Natural killer cell (primary cell): ENCODE data around the gene CST3. TPM values are rescaled to one million over a fixed set of nuclear protein-coding genes. Genes with fewer than 3 reads are reported as not detected.

ENCODE experiments used
- ATAC-seq, 3 donors: fragments of 150-1000 bp in 2 of 3; fragments of 200-7000 bp in 1 of 3; cut with Tn5 transposase; 1 replicate in 1 of 3; 2 replicates in 2 of 3; pipeline ENCODE4 v1.10.0; 2021; ENCODE audit warnings: mild to moderate bottlenecking in 2 of 3, moderate library complexity in 2 of 3
- DNase-seq, 2 donors: peaks; one replicate each; pipeline versions ENCODE4 v3.0.0 to v3.0.0-alpha.2; 2013 to 2021; ENCODE audit warnings: mixed read lengths in 1 of 2
- H3K27ac ChIP-seq: one replicate; pipeline ENCODE4 v1.5.1; 2013; ENCODE audit warnings: mild to moderate bottlenecking, low read length
- H3K27me3 ChIP-seq: one replicate; pipeline ENCODE4 v1.6.1; 2013; ENCODE audit warnings: low read length; ENCODE audit not compliant: control insufficient read depth, insufficient read depth
- H3K36me3 ChIP-seq: one replicate; pipeline ENCODE4 v1.6.1; 2013; ENCODE audit warnings: low read length; ENCODE audit not compliant: control insufficient read depth, insufficient read depth
- H3K4me1 ChIP-seq: one replicate; pipeline ENCODE4 v1.6.1; 2013; ENCODE audit warnings: low read length; ENCODE audit not compliant: control insufficient read depth, insufficient read depth
- H3K4me3 ChIP-seq: one replicate; pipeline ENCODE4 v1.5.1; 2013; ENCODE audit warnings: low read length
- H3K9me3 ChIP-seq: one replicate; pipeline ENCODE4 v1.6.1; 2013; ENCODE audit warnings: low read length; ENCODE audit not compliant: control insufficient read depth, insufficient read depth
- H3K27ac Mint-ChIP-seq, 2 donors: one replicate each; pipeline ENCODE4 v1.8.0; 2022; ENCODE audit warnings: mild to moderate bottlenecking in 2 of 2, mixed read lengths in 2 of 2, moderate library complexity in 1 of 2
- H3K27me3 Mint-ChIP-seq, 2 donors: one replicate each; pipeline ENCODE4 v1.8.0; 2022; ENCODE audit warnings: low read depth in 2 of 2, mixed read lengths in 2 of 2
- H3K36me3 Mint-ChIP-seq: one replicate; pipeline ENCODE4 v1.8.0; 2022; ENCODE audit warnings: mixed read lengths
- H3K4me1 Mint-ChIP-seq, 2 donors: one replicate each; pipeline ENCODE4 v1.8.0; 2022; ENCODE audit warnings: mixed read lengths in 2 of 2
- H3K4me3 Mint-ChIP-seq: one replicate; pipeline ENCODE4 v1.8.0; 2022; ENCODE audit warnings: mild to moderate bottlenecking, moderate library complexity, mixed read lengths
- H3K9me3 Mint-ChIP-seq, 2 donors: one replicate each; pipeline ENCODE4 v1.8.0; 2022; ENCODE audit warnings: mixed read lengths in 2 of 2
- CTCF ChIP-seq: fragments of 200-600 bp; IDR thresholded peaks from one replicate; pipeline ENCODE4 v1.8.0; 2022; ENCODE audit warnings: antibody characterized with exemption
- WGBS: methylation state at CpG from one replicate; pipeline ENCODE4 v1.1.7; 2013; ENCODE audit warnings: missing lambda C conversion rate; ENCODE audit not compliant: insufficient coverage; 5-methylcytosine and 5-hydroxymethylcytosine counted together
- intact Hi-C: fragments of 100-400 bp; cut with micrococcal nuclease; formaldehyde crosslinking; loops from one replicate; pipeline ENCODE4 v1.14.2; 2022
- total RNA-seq, 4 donors: library from RNA; stranded (reverse); fragments of 120-200 nt in 1 of 4; gene quantifications; one replicate each; pipeline versions ENCODE4 v1.2.3 to v1.2.4, GENCODE V29; 2013 to 2022

Gene CST3
- total RNA-seq, 3 donors from 2014 or later (not counting 1 experiment from before 2014, with no cell fraction given): 30.0 to 118 (median 83.8) TPM

GRCh38 chr20:23679133-23680092 lies 41.7 kb upstream of the CST3 start:
- Mint-ChIP-seq H3K9me3 (no peaks in the 10 kb centered on the region), H3K36me3 (no peaks in the 10 kb centered on the region), H3K27me3 (peaks cover 14 to 64% of the 10 kb centered on the region in 2 donors), H3K4me1 (no peaks in the 10 kb centered on the region), H3K4me3 (no peak overlapping the region), H3K27ac (no peak overlapping the region)
- WGBS: 91% methylated on average over 7 of the region's 7 CpGs
- ATAC-seq (no peak), DNase-seq (no peak)
- H3K4me3 ChIP-seq: no peak overlapping the region
- intact Hi-C loops: no loop called here
- no peak overlapping the region for H3K27ac ChIP-seq
- no peaks in the 10 kb centered on the region for H3K36me3 ChIP-seq
- H3K27me3 ChIP-seq: no peaks in the 10 kb centered on the region
- H3K4me1 ChIP-seq: no peaks in the 10 kb centered on the region
- no peaks in the 10 kb centered on the region for H3K9me3 ChIP-seq
- TF ChIP-seq CTCF: no peak

GRCh38 chr20:23673209-23673608 lies 35.5 kb upstream of the CST3 start:
- DNase-seq (no peak), ATAC-seq (no peak)
- WGBS: 82% methylated on average over 1 of the region's 1 CpG
- Histone ChIP-seq H3K4me3 (no peak overlapping the region), H3K9me3 (no peaks in the 10 kb centered on the region), H3K27ac (no peak overlapping the region), H3K27me3 (no peaks in the 10 kb centered on the region), H3K4me1 (no peaks in the 10 kb centered on the region), H3K36me3 (no peaks in the 10 kb centered on the region)
- H3K27ac Mint-ChIP-seq: no peak overlapping the region
- H3K36me3 Mint-ChIP-seq: no peaks in the 10 kb centered on the region
- H3K27me3 Mint-ChIP-seq: peaks cover 0 to 39% of the 10 kb centered on the region in 2 donors
- TF ChIP-seq CTCF: no peak
- no peaks in the 10 kb centered on the region for H3K4me1 Mint-ChIP-seq
- no peak overlapping the region for H3K4me3 Mint-ChIP-seq
- intact Hi-C loops: no loop called here
- no peaks in the 10 kb centered on the region for H3K9me3 Mint-ChIP-seq

GRCh38 chr20:23672158-23672557 lies 34.4 kb upstream of the CST3 start:
- Histone ChIP-seq H3K27me3 (no peaks in the 10 kb centered on the region), H3K9me3 (no peaks in the 10 kb centered on the region), H3K36me3 (no peaks in the 10 kb centered on the region), H3K27ac (no peak overlapping the region), H3K4me3 (no peak overlapping the region), H3K4me1 (no peaks in the 10 kb centered on the region)
- no peak overlapping the region for H3K27ac Mint-ChIP-seq
- H3K9me3 Mint-ChIP-seq: no peaks in the 10 kb centered on the region
- intact Hi-C loops: no loop called here
- ATAC-seq (no peak), DNase-seq (no peak)
- H3K4me3 Mint-ChIP-seq: no peak overlapping the region
- no CpG with 5 or more reads among the region's 1 CpG for WGBS
- H3K27me3 Mint-ChIP-seq: peaks cover 0 to 29% of the 10 kb centered on the region in 2 donors
- H3K4me1 Mint-ChIP-seq: no peaks in the 10 kb centered on the region
- no peak for TF ChIP-seq CTCF
- no peaks in the 10 kb centered on the region for H3K36me3 Mint-ChIP-seq
